Gastroesophageal sphincter (tissue), 3 donors: ENCODE measurements around the gene VSTM4.

Experiments
- POLR2AphosphoS5 ChIP-seq: sonication (generic); formaldehyde crosslinking; IDR thresholded peaks from one replicate; pipeline ENCODE4 v1.6.1; 2017; ENCODE audit warnings: antibody characterized with exemption
- TF ChIP-seq, protein P1 (sequence below), 4 experiments: fragments of 200-600 bp in 2 of 4; fragments of 450-650 bp in 2 of 4; sonication (generic) in 1 of 4; IDR thresholded peaks; one replicate each; pipeline ENCODE4 v1.5.1; 2017 to 2019; ENCODE audit warnings: antibody characterized with exemption in 4 of 4, mild to moderate bottlenecking in 2 of 4, moderate library complexity in 2 of 4

DNA sequence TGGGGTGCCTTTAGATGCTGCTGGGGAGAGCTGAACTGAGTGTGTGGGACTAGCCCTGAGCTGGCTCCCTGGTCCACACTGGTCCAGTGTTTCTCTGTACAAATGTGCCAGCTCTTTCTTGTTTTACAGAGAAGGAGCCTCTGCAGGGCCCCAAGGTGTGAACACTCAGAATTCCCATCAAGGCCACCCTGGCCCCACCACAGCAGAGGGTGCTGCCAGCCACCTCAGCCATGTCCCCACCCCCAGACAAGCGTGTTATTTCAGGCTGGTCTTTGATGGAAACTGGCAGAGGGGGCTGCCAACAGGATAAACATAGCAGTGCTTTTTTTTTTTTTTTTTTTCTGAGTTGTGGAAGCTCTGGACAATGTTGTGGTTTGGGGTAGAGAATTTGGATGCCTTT lies 107.2 kb downstream of the VSTM4 start:
- TF ChIP-seq, protein P1, sequence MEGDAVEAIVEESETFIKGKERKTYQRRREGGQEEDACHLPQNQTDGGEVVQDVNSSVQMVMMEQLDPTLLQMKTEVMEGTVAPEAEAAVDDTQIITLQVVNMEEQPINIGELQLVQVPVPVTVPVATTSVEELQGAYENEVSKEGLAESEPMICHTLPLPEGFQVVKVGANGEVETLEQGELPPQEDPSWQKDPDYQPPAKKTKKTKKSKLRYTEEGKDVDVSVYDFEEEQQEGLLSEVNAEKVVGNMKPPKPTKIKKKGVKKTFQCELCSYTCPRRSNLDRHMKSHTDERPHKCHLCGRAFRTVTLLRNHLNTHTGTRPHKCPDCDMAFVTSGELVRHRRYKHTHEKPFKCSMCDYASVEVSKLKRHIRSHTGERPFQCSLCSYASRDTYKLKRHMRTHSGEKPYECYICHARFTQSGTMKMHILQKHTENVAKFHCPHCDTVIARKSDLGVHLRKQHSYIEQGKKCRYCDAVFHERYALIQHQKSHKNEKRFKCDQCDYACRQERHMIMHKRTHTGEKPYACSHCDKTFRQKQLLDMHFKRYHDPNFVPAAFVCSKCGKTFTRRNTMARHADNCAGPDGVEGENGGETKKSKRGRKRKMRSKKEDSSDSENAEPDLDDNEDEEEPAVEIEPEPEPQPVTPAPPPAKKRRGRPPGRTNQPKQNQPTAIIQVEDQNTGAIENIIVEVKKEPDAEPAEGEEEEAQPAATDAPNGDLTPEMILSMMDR (IDR thresholded peaks at IDR 0.05) = no peak
- TF ChIP-seq POLR2AphosphoS5 = no peak
